GM21515 (cell line): ENCODE results near the gene DHX30.
A peak's percentile ranks its signal among the peaks of the same experiment; 100 is the strongest.
"Not testable (repeated sequence)": the region's sequence is repeated elsewhere in the genome, so short reads cannot be mapped to it uniquely, and the experiment has no call there.

ENCODE experiments used
- ATAC-seq: cut with Tn5 transposase; IDR thresholded peaks from one replicate; pipeline ENCODE4 v1.9.1; 2021; ENCODE audit not compliant: unreplicated experiment

The DHX30 gene

GRCh38 chr3:47813551-47814177 lies 10.7 kb downstream of the DHX30 start:
- no peak for ATAC-seq

- ATAC-seq = no peak
Observed at GRCh38 chr3:47817609-47818008, 14.7 kb downstream of the DHX30 start.

- ATAC-seq = peak; percentile 84
Observed at GRCh38 chr3:47824541-47825473, 21.9 kb downstream of the DHX30 start.

- ATAC-seq = no peak
Observed at GRCh38 chr3:47825590-47825989, 22.7 kb downstream of the DHX30 start.

GRCh38 chr3:47829482-47829881 lies 26.5 kb downstream of the DHX30 start:
- not testable (repeated sequence) for ATAC-seq

GRCh38 chr3:47836986-47837385 lies 34.0 kb downstream of the DHX30 start:
- no peak for ATAC-seq

GRCh38 chr3:47838503-47838902 lies 35.6 kb downstream of the DHX30 start:
- ATAC-seq = no peak

- no peak for ATAC-seq
Observed at GRCh38 chr3:47841786-47842349, 38.9 kb downstream of the DHX30 start.

- ATAC-seq = no peak
Observed at GRCh38 chr3:47846186-47846879, 43.4 kb downstream of the DHX30 start.

- no peak for ATAC-seq
Observed at GRCh38 chr3:47846880-47847248, 43.9 kb downstream of the DHX30 start.

- no peak for ATAC-seq
Observed at GRCh38 chr3:47847260-47847659, 44.3 kb downstream of the DHX30 start.

- ATAC-seq = no peak
Observed at GRCh38 chr3:47847801-47848518, 45.0 kb downstream of the DHX30 start.

GRCh38 chr3:47848599-47849117 lies 45.7 kb downstream of the DHX30 start:
- no peak for ATAC-seq

GRCh38 chr3:47849186-47849698 lies 46.3 kb downstream of the DHX30 start:
- no peak for ATAC-seq

- no peak for ATAC-seq
Observed at GRCh38 chr3:47849699-47850563, 47.0 kb downstream of the DHX30 start.

GRCh38 chr3:47850564-47851410 lies 47.8 kb downstream of the DHX30 start:
- no peak for ATAC-seq

- no peak for ATAC-seq
Observed at GRCh38 chr3:47851888-47852603, 49.1 kb downstream of the DHX30 start.
